HL-60/S4 (cell line): ENCODE data around the gene ZNF503.

Experiments used
- in situ Hi-C: fragments of 300-500 bp; cut with MboI; formaldehyde crosslinking; loops from 2 replicates; pipeline ENCODE4 v1.14.3; 2022; ENCODE audit warnings: low sequenced_read_pairs

The ZNF503 gene

GRCh38 chr10:75431180-75432111 lies 29.9 kb upstream of the ZNF503 start, which contains the start of gene LRMDA:
TSS of gene LRMDA (plus strand) at chr10:75431624.
- in situ Hi-C loops, result no loop called here

GRCh38 chr10:75430000-75430763 lies 28.6 kb upstream of the ZNF503 start:
- in situ Hi-C loops, result no loop called here

- in situ Hi-C loops, result no loop called here
Observed at GRCh38 chr10:75429159-75429827, 27.7 kb upstream of the ZNF503 start.

GRCh38 chr10:75428434-75429158 lies 27.0 kb upstream of the ZNF503 start:
- in situ Hi-C loops, result no loop called here

GRCh38 chr10:75427951-75428350 lies 26.4 kb upstream of the ZNF503 start:
- in situ Hi-C loops, result no loop called here

- in situ Hi-C loops, result no loop called here
Observed at GRCh38 chr10:75426880-75427279, 25.3 kb upstream of the ZNF503 start.

- in situ Hi-C loops, result no loop called here
Observed at GRCh38 chr10:75425291-75426079, 23.9 kb upstream of the ZNF503 start.

- in situ Hi-C loops, result no loop called here
Observed at GRCh38 chr10:75424571-75424970, 23.0 kb upstream of the ZNF503 start.

GRCh38 chr10:75422913-75423312 lies 21.3 kb upstream of the ZNF503 start:
- in situ Hi-C loops, result no loop called here

- in situ Hi-C loops, result no loop called here
Observed at GRCh38 chr10:75418712-75419111, 17.1 kb upstream of the ZNF503 start.

- in situ Hi-C loops, result no loop called here
Observed at GRCh38 chr10:75418293-75418692, 16.7 kb upstream of the ZNF503 start.

GRCh38 chr10:75417522-75417927 lies 16.0 kb upstream of the ZNF503 start:
- in situ Hi-C loops, result no loop called here

GRCh38 chr10:75414527-75414926 lies 13.0 kb upstream of the ZNF503 start:
- in situ Hi-C loops, result no loop called here

GRCh38 chr10:75410132-75411005 lies 8.8 kb upstream of the ZNF503 start:
- in situ Hi-C loops, result no loop called here

- in situ Hi-C loops, result no loop called here
Observed at GRCh38 chr10:75408911-75409885, 7.6 kb upstream of the ZNF503 start.

- in situ Hi-C loops, result no loop called here
Observed at GRCh38 chr10:75408509-75408875, 6.9 kb upstream of the ZNF503 start.

- in situ Hi-C loops, result no loop called here
Observed at GRCh38 chr10:75407713-75408508, 6.3 kb upstream of the ZNF503 start.
